Esophagus muscularis mucosa (tissue), 4 donors: ENCODE measurements around the gene FBXO8. TPM values are rescaled to one million over a fixed set of nuclear protein-coding genes. Genes with fewer than 3 reads are reported as not detected.

Experiments
- DNase-seq: peaks from one replicate; pipeline ENCODE4 v3.0.0-alpha.2; 2017; ENCODE audit errors: extremely low spot score
- H3K27ac ChIP-seq, 4 donors: fragments of 200-600 bp; sonication (generic); replicated peaks in 1 of 4; 1 replicate in 3 of 4; 2 replicates in 1 of 4; pipeline ENCODE4 v1.5.1; 2016 to 2019; ENCODE audit warnings: mild to moderate bottlenecking in 1 of 4
- H3K27me3 ChIP-seq, 4 donors: fragments of 200-600 bp; sonication (generic); one replicate each; pipeline versions ENCODE4 v1.5.1 to v1.6.0; 2016 to 2019
- H3K36me3 ChIP-seq, 4 donors: fragments of 200-600 bp; sonication (generic); one replicate each; pipeline ENCODE4 v1.5.1; 2016 to 2019
- H3K4me1 ChIP-seq, 4 donors: fragments of 200-600 bp; sonication (generic); one replicate each; pipeline ENCODE4 v1.5.1; 2016 to 2019
- H3K4me3 ChIP-seq, 4 donors: fragments of 200-600 bp; sonication (generic); 1 replicate in 2 of 4; 2 replicates in 2 of 4; pipeline ENCODE4 v1.5.1; 2016 to 2019; ENCODE audit warnings: mild to moderate bottlenecking in 4 of 4, moderate library complexity in 1 of 4
- H3K9me3 ChIP-seq, 4 donors: fragments of 200-600 bp; sonication (generic); 1 replicate in 3 of 4; 2 replicates in 1 of 4; pipeline ENCODE4 v1.5.1; 2016 to 2019
- EP300 ChIP-seq: sonication (generic); formaldehyde crosslinking; IDR thresholded peaks from one replicate; pipeline ENCODE4 v1.6.1; 2017; ENCODE audit warnings: antibody characterized with exemption
- POLR2A ChIP-seq: fragments of 450-650 bp; IDR thresholded peaks from one replicate; pipeline ENCODE4 v1.6.1; 2017; ENCODE audit warnings: antibody characterized with exemption, moderate library complexity, mild to moderate bottlenecking, low read depth
- POLR2AphosphoS5 ChIP-seq, 2 donors: sonication (generic); formaldehyde crosslinking; IDR thresholded peaks; one replicate each; pipeline ENCODE4 v1.6.1; 2017; ENCODE audit warnings: antibody characterized with exemption in 2 of 2
- WGBS: methylation state at CpG from one replicate; pipeline ENCODE4 v1.1.5; 2018; 5-methylcytosine and 5-hydroxymethylcytosine counted together
- intact Hi-C: fragments of 100-400 bp; cut with DNase I; formaldehyde crosslinking; loops from one replicate; pipeline ENCODE4 v1.15.1; 2023
- total RNA-seq, 4 donors: library from RNA; depleted of rRNA; stranded (reverse); fragments of >200 nt; gene quantifications; one replicate each; pipeline versions ENCODE4 v1.1.0 to v1.2.1, GENCODE V29; 2016
- TF ChIP-seq, protein P1 (sequence below), 3 experiments: fragments of 200-600 bp in 2 of 3; fragments of 450-650 bp in 1 of 3; sonication (generic) in 2 of 3; IDR thresholded peaks; one replicate each; pipeline ENCODE4 v1.5.1; 2017 to 2019; ENCODE audit warnings: antibody characterized with exemption in 3 of 3, mild to moderate bottlenecking in 2 of 3, moderate library complexity in 1 of 3

Gene FBXO8
- total RNA-seq, 4 donors from 2014 or later = 32.0 to 48.0 (median 45.5) TPM

GRCh38 chr4:174241162-174241561 lies 42.3 kb downstream of the FBXO8 start:
- DNase-seq = no peak
- H3K27ac ChIP-seq = no peak overlapping the region
- WGBS = 91% methylated on average over 3 of the region's 3 CpGs
- H3K4me3 ChIP-seq = no peak overlapping the region
- TF ChIP-seq, protein P1, sequence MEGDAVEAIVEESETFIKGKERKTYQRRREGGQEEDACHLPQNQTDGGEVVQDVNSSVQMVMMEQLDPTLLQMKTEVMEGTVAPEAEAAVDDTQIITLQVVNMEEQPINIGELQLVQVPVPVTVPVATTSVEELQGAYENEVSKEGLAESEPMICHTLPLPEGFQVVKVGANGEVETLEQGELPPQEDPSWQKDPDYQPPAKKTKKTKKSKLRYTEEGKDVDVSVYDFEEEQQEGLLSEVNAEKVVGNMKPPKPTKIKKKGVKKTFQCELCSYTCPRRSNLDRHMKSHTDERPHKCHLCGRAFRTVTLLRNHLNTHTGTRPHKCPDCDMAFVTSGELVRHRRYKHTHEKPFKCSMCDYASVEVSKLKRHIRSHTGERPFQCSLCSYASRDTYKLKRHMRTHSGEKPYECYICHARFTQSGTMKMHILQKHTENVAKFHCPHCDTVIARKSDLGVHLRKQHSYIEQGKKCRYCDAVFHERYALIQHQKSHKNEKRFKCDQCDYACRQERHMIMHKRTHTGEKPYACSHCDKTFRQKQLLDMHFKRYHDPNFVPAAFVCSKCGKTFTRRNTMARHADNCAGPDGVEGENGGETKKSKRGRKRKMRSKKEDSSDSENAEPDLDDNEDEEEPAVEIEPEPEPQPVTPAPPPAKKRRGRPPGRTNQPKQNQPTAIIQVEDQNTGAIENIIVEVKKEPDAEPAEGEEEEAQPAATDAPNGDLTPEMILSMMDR (IDR thresholded peaks at IDR 0.05) = no peak
- TF ChIP-seq POLR2A (no peak), POLR2AphosphoS5 (IDR thresholded peaks at IDR 0.05) (no peak), EP300 (no peak)
- H3K4me1 ChIP-seq = no peaks in the 10 kb centered on the region
- no peaks in the 10 kb centered on the region for H3K9me3 ChIP-seq
- H3K36me3 ChIP-seq = peaks cover 0 to 37% (median 22%) of the 10 kb centered on the region in 4 donors
- no peaks in the 10 kb centered on the region for H3K27me3 ChIP-seq
- intact Hi-C loops = no loop called here

DNA sequence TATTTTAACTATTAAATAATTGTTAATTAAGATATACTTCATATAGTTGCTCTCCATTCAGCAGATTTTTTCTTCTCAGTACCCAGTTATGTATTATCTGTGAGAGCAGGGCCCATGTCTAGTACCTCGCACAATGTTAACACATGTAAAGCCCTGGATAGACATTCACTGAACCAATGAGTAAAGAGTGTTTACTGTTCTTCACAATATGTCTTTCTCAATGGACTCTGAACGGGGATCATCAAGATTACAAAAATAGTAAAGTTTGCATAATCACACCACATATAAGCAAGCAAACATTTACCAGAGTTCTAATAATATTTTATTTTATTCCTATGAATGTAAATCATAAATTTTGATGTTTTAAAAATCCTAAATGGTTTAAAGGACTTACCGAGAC lies 47.1 kb downstream of the FBXO8 start:
- no peak overlapping the region for H3K27ac ChIP-seq
- H3K36me3 ChIP-seq = peaks cover 0 to 42% (median 26%) of the 10 kb centered on the region in 4 donors
- intact Hi-C loops = no loop called here
- whole genome bisulfite sequencing = 94% methylated on average over 3 of the region's 3 CpGs
- no peaks in the 10 kb centered on the region for H3K9me3 ChIP-seq
- H3K27me3 ChIP-seq = no peaks in the 10 kb centered on the region
- no peaks in the 10 kb centered on the region for H3K4me1 ChIP-seq
- H3K4me3 ChIP-seq = no peak overlapping the region
- DNase-seq = no peak
- TF ChIP-seq, protein P1 (IDR thresholded peaks at IDR 0.05) = no peak
- no peak for TF ChIP-seq EP300
- TF ChIP-seq POLR2A = no peak

GRCh38 chr4:174230680-174231079 lies 52.8 kb downstream of the FBXO8 start:
- Histone ChIP-seq H3K27ac (no peak overlapping the region), H3K27me3 (peaks cover 0 to under 1% (median 0%) of the 10 kb centered on the region in 4 donors), H3K36me3 (peaks cover 0 to 4% (median 0%) of the 10 kb centered on the region in 4 donors), H3K4me3 (no peak overlapping the region), H3K4me1 (no peaks in the 10 kb centered on the region), H3K9me3 (no peaks in the 10 kb centered on the region)
- 93% methylated on average over 4 of the region's 4 CpGs for WGBS
- no peak for DNase-seq
- TF ChIP-seq EP300 (no peak), POLR2AphosphoS5 (IDR thresholded peaks at IDR 0.05) (no peak), POLR2A (no peak)
- TF ChIP-seq, protein P1 (IDR thresholded peaks at IDR 0.05) = no peak
- intact Hi-C loops = no loop called here

GRCh38 chr4:174230148-174230547 lies 53.3 kb downstream of the FBXO8 start:
- Histone ChIP-seq H3K27ac (no peak overlapping the region), H3K9me3 (no peaks in the 10 kb centered on the region), H3K4me3 (no peak overlapping the region), H3K36me3 (peaks cover 0 to 4% (median 0%) of the 10 kb centered on the region in 4 donors), H3K27me3 (peaks cover 0 to 6% (median 0%) of the 10 kb centered on the region in 4 donors), H3K4me1 (no peaks in the 10 kb centered on the region)
- no peak for DNase-seq
- TF ChIP-seq, protein P1 (IDR thresholded peaks at IDR 0.05) = no peak
- no peak for TF ChIP-seq POLR2A
- TF ChIP-seq POLR2AphosphoS5 (IDR thresholded peaks at IDR 0.05) = no peak
- TF ChIP-seq EP300 = no peak
- intact Hi-C loops = no loop called here

GRCh38 chr4:174228988-174229387 lies 54.5 kb downstream of the FBXO8 start:
- intact Hi-C loops = no loop called here

More at GRCh38 chr4:174228988-174229387, 54.5 kb downstream of the FBXO8 start:
- TF ChIP-seq EP300 (no peak), POLR2AphosphoS5 (IDR thresholded peaks at IDR 0.05) (no peak), POLR2A (no peak)
- TF ChIP-seq, protein P1 (IDR thresholded peaks at IDR 0.05) = no peak
- no peak overlapping the region for H3K4me3 ChIP-seq
- peaks cover 0 to 8% (median 0%) of the 10 kb centered on the region in 4 donors for H3K27me3 ChIP-seq
- H3K4me1 ChIP-seq = no peaks in the 10 kb centered on the region
- H3K27ac ChIP-seq = no peak overlapping the region
- no peaks in the 10 kb centered on the region for H3K36me3 ChIP-seq
- DNase-seq = no peak
- 66% methylated on average over 2 of the region's 2 CpGs for WGBS
- no peaks in the 10 kb centered on the region for H3K9me3 ChIP-seq
